T1000 (cell line): Measurements from ENCODE around the gene BPNT1.
"Not testable (repeated sequence)": the region's sequence is repeated elsewhere in the genome, so short reads cannot be mapped to it uniquely, and the experiment has no call there.

Source experiments
- DNase-seq: peaks from one replicate; lab custom pipeline; 2025; ENCODE audit warnings: mixed read lengths; lab: John Stamatoyannopoulos, UW

The BPNT1 gene

GRCh38 chr1:220089650-220090556 is at the start of gene BPNT1:
Gene BPNT1, minus strand, starts transcription at chr1:220089788. Its CDS starts 9,942 bp downstream, at chr1:220079846.
- DNase-seq: peak; percentile 87

GRCh38 chr1:220137019-220137786 is 47.6 kb upstream of the BPNT1 start:
- DNase-seq: no peak

GRCh38 chr1:220135755-220136154 is 46.2 kb upstream of the BPNT1 start:
- no peak for DNase-seq

- no peak for DNase-seq
Measured at GRCh38 chr1:220129479-220130210, 40.1 kb upstream of the BPNT1 start.

- DNase-seq: no peak
Measured at GRCh38 chr1:220127076-220127475, 37.5 kb upstream of the BPNT1 start.

GRCh38 chr1:220124542-220124941 is 35.0 kb upstream of the BPNT1 start:
- DNase-seq: no peak

GRCh38 chr1:220123889-220124288 is 34.3 kb upstream of the BPNT1 start:
- DNase-seq: no peak

GRCh38 chr1:220123066-220123465 is 33.5 kb upstream of the BPNT1 start:
- DNase-seq: no peak

- DNase-seq: no peak
Measured at GRCh38 chr1:220121791-220122530, 32.4 kb upstream of the BPNT1 start.

GRCh38 chr1:220119043-220119512 is 29.5 kb upstream of the BPNT1 start:
- no peak for DNase-seq

GRCh38 chr1:220113136-220113695 is 23.6 kb upstream of the BPNT1 start:
- DNase-seq: no peak

- DNase-seq: not testable (repeated sequence)
Measured at GRCh38 chr1:220112600-220112999, 23.0 kb upstream of the BPNT1 start.

GRCh38 chr1:220110473-220110872 is 20.9 kb upstream of the BPNT1 start:
- not testable (repeated sequence) for DNase-seq

- no peak for DNase-seq
Measured at GRCh38 chr1:220099826-220100225, 10.2 kb upstream of the BPNT1 start.

- peak; percentile 87 for DNase-seq
Measured at GRCh38 chr1:220094016-220094911, 4.7 kb upstream of the BPNT1 start, which contains the start of gene IARS2. Gene IARS2, plus strand, starts transcription at chr1:220094132. Its CDS starts 85 bp downstream, at chr1:220094217.

- DNase-seq: no peak
Measured at GRCh38 chr1:220093361-220094015, 3.9 kb upstream of the BPNT1 start.

- no peak for DNase-seq
Measured at GRCh38 chr1:220092694-220093093, 3.1 kb upstream of the BPNT1 start.

- DNase-seq: not testable (repeated sequence)
Measured at GRCh38 chr1:220086261-220086686, 3.3 kb downstream of the BPNT1 start.

GRCh38 chr1:220084460-220084859 is 5.1 kb downstream of the BPNT1 start:
- no peak for DNase-seq
